ENCODE measurements around the gene CLRN1.
"Not testable (repeated sequence)": the region's sequence is repeated elsewhere in the genome, so short reads cannot be mapped to it uniquely, and the experiment has no call there.

CLRN1 gene

GRCh38 chr3:151003029-151003767 lies 30.7 kb upstream of the CLRN1 start:
- Histone ChIP-seq H3K9me3 (ENCODE audit: insufficient read depth, low read depth, low read length) (no peaks in the 10 kb centered on the region), H3K36me3 (ENCODE audit: insufficient read depth, low read depth, low read length) (no peaks in the 10 kb centered on the region), H3K27me3 (ENCODE audit: insufficient read depth, low read length) (no peaks in the 10 kb centered on the region), H3K27ac (ENCODE audit: low read length) (no peak overlapping the region), H3K9ac (ENCODE audit: low read depth, low read length) (no peak overlapping the region), H3K4me3 (ENCODE audit: low read length) (no peak overlapping the region), H3K4me1 (ENCODE audit: insufficient read depth, low read length) (peaks cover 8% of the 10 kb centered on the region)

- H3K4me1 ChIP-seq (ENCODE audit: insufficient read depth, low read length): peaks cover 8% of the 10 kb centered on the region
- no peaks in the 10 kb centered on the region for H3K9me3 ChIP-seq (ENCODE audit: insufficient read depth, low read depth, low read length)
- no peak overlapping the region for H3K4me3 ChIP-seq (ENCODE audit: low read length)
- H3K36me3 ChIP-seq (ENCODE audit: insufficient read depth, low read depth, low read length): no peaks in the 10 kb centered on the region
- H3K27ac ChIP-seq (ENCODE audit: low read length): no peak overlapping the region
- H3K9ac ChIP-seq (ENCODE audit: low read depth, low read length): no peak overlapping the region
- no peaks in the 10 kb centered on the region for H3K27me3 ChIP-seq (ENCODE audit: insufficient read depth, low read length)
Measured at GRCh38 chr3:151002003-151002981, 29.8 kb upstream of the CLRN1 start.

DNA sequence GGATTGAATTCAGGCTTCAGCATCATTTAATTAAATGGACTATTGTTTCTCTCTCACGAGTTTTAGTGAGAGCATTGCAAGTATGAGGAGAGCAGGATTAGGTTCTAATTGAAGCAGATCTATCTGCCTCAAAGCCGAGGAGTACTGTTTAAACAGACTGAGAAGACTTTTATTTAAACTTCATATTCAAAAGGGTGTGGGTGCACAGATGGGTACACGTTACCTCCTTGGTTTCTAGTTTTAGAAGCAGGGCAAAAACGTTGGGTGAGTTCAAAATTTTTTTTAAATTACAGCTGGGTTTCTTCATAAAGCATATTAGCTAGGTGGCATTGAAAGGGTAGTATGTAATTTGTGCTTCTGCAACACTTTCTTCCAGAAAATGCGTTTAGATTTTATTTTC lies 26.5 kb upstream of the CLRN1 start:
- Histone ChIP-seq H3K27me3 (ENCODE audit: insufficient read depth, low read length) (no peaks in the 10 kb centered on the region), H3K9ac (ENCODE audit: low read depth, low read length) (no peak overlapping the region), H3K4me1 (ENCODE audit: insufficient read depth, low read length) (peaks cover 8% of the 10 kb centered on the region), H3K9me3 (ENCODE audit: insufficient read depth, low read depth, low read length) (no peaks in the 10 kb centered on the region), H3K27ac (ENCODE audit: low read length) (no peak overlapping the region), H3K4me3 (ENCODE audit: low read length) (no peak overlapping the region), H3K36me3 (ENCODE audit: insufficient read depth, low read depth, low read length) (no peaks in the 10 kb centered on the region)

DNA sequence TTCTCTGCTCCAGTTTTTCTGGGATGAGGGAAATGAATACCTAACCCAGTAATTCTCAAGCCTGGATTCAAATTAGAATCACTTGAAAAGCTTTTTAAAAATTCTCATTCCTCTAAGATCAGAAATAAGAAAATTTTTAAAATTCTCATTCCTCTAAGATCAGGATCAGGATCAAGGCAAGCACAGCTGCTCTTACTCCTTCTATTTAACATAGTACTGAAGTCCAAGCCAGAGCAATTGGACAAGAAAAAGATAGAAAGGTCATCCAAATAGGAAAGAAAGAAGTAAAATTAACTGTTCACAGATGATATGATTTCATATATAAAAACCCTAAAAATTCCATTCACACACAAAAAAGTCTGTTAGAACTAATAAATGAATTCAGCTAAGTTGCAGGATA lies 24.2 kb upstream of the CLRN1 start:
- Histone ChIP-seq H3K4me3 (ENCODE audit: low read length) (no peak overlapping the region), H3K9me3 (ENCODE audit: insufficient read depth, low read depth, low read length) (no peaks in the 10 kb centered on the region), H3K27me3 (ENCODE audit: insufficient read depth, low read length) (no peaks in the 10 kb centered on the region), H3K4me1 (ENCODE audit: insufficient read depth, low read length) (peaks cover 11% of the 10 kb centered on the region), H3K36me3 (ENCODE audit: insufficient read depth, low read depth, low read length) (no peaks in the 10 kb centered on the region), H3K27ac (ENCODE audit: low read length) (no peak overlapping the region), H3K9ac (ENCODE audit: low read depth, low read length) (no peak overlapping the region)

GRCh38 chr3:150995510-150995909 lies 23.0 kb upstream of the CLRN1 start:
- no peaks in the 10 kb centered on the region for H3K9me3 ChIP-seq (ENCODE audit: insufficient read depth, low read depth, low read length)
- no peak overlapping the region for H3K9ac ChIP-seq (ENCODE audit: low read depth, low read length)
- no peaks in the 10 kb centered on the region for H3K36me3 ChIP-seq (ENCODE audit: insufficient read depth, low read depth, low read length)
- H3K27ac ChIP-seq (ENCODE audit: low read length): no peak overlapping the region
- H3K27me3 ChIP-seq (ENCODE audit: insufficient read depth, low read length): no peaks in the 10 kb centered on the region
- no peak overlapping the region for H3K4me3 ChIP-seq (ENCODE audit: low read length)
- H3K4me1 ChIP-seq (ENCODE audit: insufficient read depth, low read length): peaks cover 2% of the 10 kb centered on the region; the same call in 1 of the 2 replicates

DNA sequence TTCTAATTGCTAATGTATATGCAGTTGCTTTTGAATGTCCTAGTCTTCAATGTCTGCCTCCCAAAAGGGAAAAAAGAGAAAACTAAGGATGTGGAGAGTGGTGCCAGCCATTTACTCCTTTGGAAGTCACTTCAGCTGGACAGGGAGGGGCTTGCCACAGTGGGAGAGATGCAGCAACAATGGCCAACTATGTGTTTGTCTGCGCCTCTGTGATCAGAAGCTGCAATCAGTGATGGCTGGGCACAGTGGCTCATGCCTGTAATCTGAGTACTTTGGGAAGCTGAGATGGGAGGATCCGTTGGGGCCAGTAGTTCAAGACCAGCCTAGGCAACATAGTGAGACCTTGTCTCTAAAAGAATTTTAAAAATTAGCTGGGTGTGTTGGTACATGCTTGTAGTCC lies 16.7 kb upstream of the CLRN1 start:
- Histone ChIP-seq H3K9ac (ENCODE audit: low read depth, low read length) (no peak overlapping the region), H3K27ac (ENCODE audit: low read length) (no peak overlapping the region), H3K27me3 (ENCODE audit: insufficient read depth, low read length) (no peaks in the 10 kb centered on the region), H3K9me3 (ENCODE audit: insufficient read depth, low read depth, low read length) (no peaks in the 10 kb centered on the region), H3K4me3 (ENCODE audit: low read length) (no peak overlapping the region), H3K36me3 (ENCODE audit: insufficient read depth, low read depth, low read length) (no peaks in the 10 kb centered on the region), H3K4me1 (ENCODE audit: insufficient read depth, low read length) (peaks cover 12% of the 10 kb centered on the region)

DNA sequence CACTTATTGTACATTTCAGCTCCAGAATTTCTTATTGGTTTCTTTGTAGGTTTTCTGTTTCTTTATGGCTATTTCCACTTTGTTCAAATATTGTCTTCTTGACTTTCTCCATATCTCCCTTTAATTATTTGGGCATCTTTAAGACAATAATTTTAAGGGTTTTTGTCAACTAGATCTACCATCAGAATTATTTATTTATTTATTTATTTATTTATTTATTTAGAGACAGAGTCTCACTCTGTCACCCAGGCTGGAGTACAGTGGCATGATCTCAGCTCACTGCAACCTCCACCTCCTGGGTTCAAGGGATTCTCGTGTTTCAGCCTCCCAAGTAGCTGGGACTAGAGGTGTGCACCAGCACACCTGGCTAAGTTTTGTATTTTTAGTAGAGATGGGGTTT lies 15.9 kb upstream of the CLRN1 start:
- H3K9me3 ChIP-seq (ENCODE audit: insufficient read depth, low read depth, low read length): not testable (repeated sequence)
- peaks cover 12% of the 10 kb centered on the region for H3K4me1 ChIP-seq (ENCODE audit: insufficient read depth, low read length)

GRCh38 chr3:150985711-150986110 lies 13.2 kb upstream of the CLRN1 start:
- no peaks in the 10 kb centered on the region for H3K27me3 ChIP-seq (ENCODE audit: insufficient read depth, low read length)

More for the DNA sequence above, 15.9 kb upstream of the CLRN1 start:
- not testable (repeated sequence) for H3K27me3 ChIP-seq (ENCODE audit: insufficient read depth, low read length); H3K4me3 ChIP-seq (ENCODE audit: low read length); H3K27ac ChIP-seq (ENCODE audit: low read length); H3K36me3 ChIP-seq (ENCODE audit: insufficient read depth, low read depth, low read length); H3K9ac ChIP-seq (ENCODE audit: low read depth, low read length)

GRCh38 chr3:150984066-150984465 lies 11.5 kb upstream of the CLRN1 start:
- H3K36me3 ChIP-seq (ENCODE audit: insufficient read depth, low read depth, low read length): no peaks in the 10 kb centered on the region
- H3K27me3 ChIP-seq (ENCODE audit: insufficient read depth, low read length): no peaks in the 10 kb centered on the region
- H3K9ac ChIP-seq (ENCODE audit: low read depth, low read length): no peak overlapping the region
- 0 out of 2 replicates have a peak, but pooled peaks cover under 1% of the 10 kb centered on the region for H3K4me1 ChIP-seq (ENCODE audit: insufficient read depth, low read length)
- H3K27ac ChIP-seq (ENCODE audit: low read length): no peak overlapping the region
- H3K9me3 ChIP-seq (ENCODE audit: insufficient read depth, low read depth, low read length): no peaks in the 10 kb centered on the region
- no peak overlapping the region for H3K4me3 ChIP-seq (ENCODE audit: low read length)

More at GRCh38 chr3:150985711-150986110, 13.2 kb upstream of the CLRN1 start:
- Histone ChIP-seq H3K4me3 (ENCODE audit: low read length) (no peak overlapping the region), H3K27ac (ENCODE audit: low read length) (no peak overlapping the region), H3K4me1 (ENCODE audit: insufficient read depth, low read length) (peaks cover 9% of the 10 kb centered on the region), H3K36me3 (ENCODE audit: insufficient read depth, low read depth, low read length) (no peaks in the 10 kb centered on the region), H3K9ac (ENCODE audit: low read depth, low read length) (no peak overlapping the region), H3K9me3 (ENCODE audit: insufficient read depth, low read depth, low read length) (no peaks in the 10 kb centered on the region)

DNA sequence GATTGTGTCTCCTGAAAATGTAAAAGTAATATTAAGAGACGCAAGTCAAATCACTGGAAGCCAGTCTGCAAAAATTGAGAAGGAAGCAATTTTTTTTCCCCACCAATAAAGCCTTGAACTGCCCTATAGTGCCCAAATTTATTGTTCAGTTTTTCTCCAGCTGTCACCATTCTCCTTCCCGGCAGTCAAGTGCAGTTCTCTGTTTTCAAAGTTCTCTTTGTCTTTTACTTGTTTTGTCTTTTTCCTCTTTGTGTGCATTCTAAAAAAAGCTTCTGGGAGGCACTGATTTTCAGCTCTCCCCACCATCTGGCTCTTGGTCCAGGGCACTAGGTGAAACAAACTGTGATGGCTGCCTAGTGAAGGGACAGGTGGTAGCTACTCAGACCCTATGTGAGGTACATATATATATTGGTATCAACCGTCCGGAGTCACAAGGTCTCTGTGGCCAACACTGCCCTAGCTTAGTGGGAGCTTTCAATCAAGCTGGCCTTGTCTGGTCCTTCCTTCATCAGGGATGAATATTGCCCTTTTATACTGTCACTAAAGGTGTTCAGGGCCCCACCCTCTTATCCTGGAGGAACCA lies 6.1 kb upstream of the CLRN1 start:
- Histone ChIP-seq H3K9ac (ENCODE audit: low read depth, low read length) (no peak overlapping the region), H3K36me3 (ENCODE audit: insufficient read depth, low read depth, low read length) (no peaks in the 10 kb centered on the region), H3K9me3 (ENCODE audit: insufficient read depth, low read depth, low read length) (no peaks in the 10 kb centered on the region), H3K27me3 (ENCODE audit: insufficient read depth, low read length) (no peaks in the 10 kb centered on the region), H3K4me1 (ENCODE audit: insufficient read depth, low read length) (peaks cover 25% of the 10 kb centered on the region), H3K4me3 (ENCODE audit: low read length) (no peak overlapping the region), H3K27ac (ENCODE audit: low read length) (no peak overlapping the region)

DNA sequence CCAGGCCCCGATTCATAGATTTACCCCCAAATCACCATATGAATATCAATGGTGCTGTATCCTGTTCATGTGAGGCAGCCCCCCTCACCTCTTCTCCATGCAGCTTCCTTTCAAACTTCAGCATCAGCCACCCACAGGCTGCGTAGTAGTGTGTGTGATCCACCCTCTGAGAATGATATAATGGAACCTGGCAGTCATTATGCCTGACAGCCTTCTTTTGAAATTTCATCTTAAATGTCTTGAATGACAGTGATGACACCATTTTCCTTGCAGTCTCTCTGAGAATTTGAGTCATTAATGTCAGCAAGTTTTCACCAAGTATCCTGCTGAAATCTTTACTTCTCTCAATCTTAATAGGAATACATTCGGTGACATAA lies 3.5 kb upstream of the CLRN1 start:
- Histone ChIP-seq H3K9ac (ENCODE audit: low read depth, low read length) (peak overlapping the region; percentile 49; the same call in 1 of the 2 replicates), H3K27ac (ENCODE audit: low read length) (no peak overlapping the region), H3K9me3 (ENCODE audit: insufficient read depth, low read depth, low read length) (no peaks in the 10 kb centered on the region), H3K4me3 (ENCODE audit: low read length) (peak overlapping the region; percentile 20; the same call in 1 of the 2 replicates), H3K4me1 (ENCODE audit: insufficient read depth, low read length) (peaks cover 39% of the 10 kb centered on the region), H3K36me3 (ENCODE audit: insufficient read depth, low read depth, low read length) (no peaks in the 10 kb centered on the region), H3K27me3 (ENCODE audit: insufficient read depth, low read length) (no peaks in the 10 kb centered on the region)

Data from iPS-20b (cell line).